Mesendoderm (in vitro differentiated cells): Measurements from ENCODE around the gene ANGPTL2.

Source experiments
- DNase-seq: peaks from one replicate; pipeline ENCODE4 v3.0.0; 2013
- H2AK5ac ChIP-seq: 2 replicates; pipeline ENCODE4 v1.6.1; 2013; ENCODE audit warnings: low read length, inconsistent platforms
- H2BK120ac ChIP-seq: 2 replicates; pipeline ENCODE4 v1.6.1; 2013; ENCODE audit warnings: low read depth, mild to moderate bottlenecking, low read length, moderate library complexity, mixed read lengths
- H2BK15ac ChIP-seq: replicated peaks from 2 replicates; pipeline ENCODE4 v1.6.1; 2013; ENCODE audit warnings: low read depth, mild to moderate bottlenecking, moderate library complexity
- H2BK5ac ChIP-seq: 2 replicates; pipeline ENCODE4 v1.6.1; 2013; ENCODE audit warnings: low read length, inconsistent platforms
- H3K18ac ChIP-seq: 2 replicates; pipeline ENCODE4 v1.6.1; 2013; ENCODE audit warnings: mild to moderate bottlenecking, low read length, mixed read lengths
- H3K23ac ChIP-seq: one replicate; pipeline ENCODE4 v1.6.1; 2013; ENCODE audit warnings: low read length
- H3K27ac ChIP-seq: 2 replicates; pipeline ENCODE4 v1.5.1; 2013; ENCODE audit warnings: low read depth, mild to moderate bottlenecking, inconsistent platforms, low read length, moderate library complexity
- H3K27me3 ChIP-seq: 2 replicates; pipeline ENCODE4 v1.6.1; 2013; ENCODE audit warnings: low read length, control low read depth, mild to moderate bottlenecking, inconsistent platforms; ENCODE audit not compliant: insufficient read depth, poor library complexity
- H3K36me3 ChIP-seq: 2 replicates; pipeline ENCODE4 v1.6.1; 2013; ENCODE audit warnings: low read length, inconsistent platforms; ENCODE audit not compliant: control insufficient read depth, insufficient read depth
- H3K4ac ChIP-seq: one replicate; pipeline ENCODE4 v1.6.1; 2013; ENCODE audit warnings: low read depth, mild to moderate bottlenecking, low read length, moderate library complexity
- H3K4me1 ChIP-seq: 2 replicates; pipeline ENCODE4 v1.6.1; 2013; ENCODE audit warnings: low read depth, low read length, inconsistent platforms; ENCODE audit not compliant: control insufficient read depth
- H3K4me2 ChIP-seq: 2 replicates; pipeline ENCODE4 v1.6.1; 2013; ENCODE audit warnings: low read length
- H3K4me3 ChIP-seq: 2 replicates; pipeline ENCODE4 v1.5.1; 2013; ENCODE audit warnings: mild to moderate bottlenecking, low read length
- H3K56ac ChIP-seq: one replicate; pipeline ENCODE4 v1.6.1; 2013; ENCODE audit warnings: low read length
- H3K79me1 ChIP-seq: 2 replicates; pipeline ENCODE4 v1.6.1; 2013; ENCODE audit warnings: low read length, inconsistent platforms
- H3K79me2 ChIP-seq: 2 replicates; pipeline ENCODE4 v1.6.1; 2013; ENCODE audit warnings: mild to moderate bottlenecking, low read length; ENCODE audit not compliant: control insufficient read depth, insufficient read depth
- H3K9ac ChIP-seq: 2 replicates; pipeline ENCODE4 v1.6.1; 2013; ENCODE audit warnings: low read length, inconsistent platforms
- H4K5ac ChIP-seq: one replicate; pipeline ENCODE4 v1.6.1; 2013; ENCODE audit warnings: low read length
- H4K8ac ChIP-seq: one replicate; pipeline ENCODE4 v1.6.1; 2013; ENCODE audit warnings: low read depth, mild to moderate bottlenecking, control low read depth, low read length, moderate library complexity
- whole genome bisulfite sequencing: extraction: QIAGEN DNeasy Blood & Tissue Kit; methylation state at CpG from one replicate; pipeline ENCODE4 v1.1.7; 2013; ENCODE audit warnings: low lambda C conversion rate, missing lambda C conversion rate; ENCODE audit not compliant: insufficient coverage; ENCODE audit errors: extremely low coverage; 5-methylcytosine and 5-hydroxymethylcytosine counted together

ANGPTL2 gene

DNA sequence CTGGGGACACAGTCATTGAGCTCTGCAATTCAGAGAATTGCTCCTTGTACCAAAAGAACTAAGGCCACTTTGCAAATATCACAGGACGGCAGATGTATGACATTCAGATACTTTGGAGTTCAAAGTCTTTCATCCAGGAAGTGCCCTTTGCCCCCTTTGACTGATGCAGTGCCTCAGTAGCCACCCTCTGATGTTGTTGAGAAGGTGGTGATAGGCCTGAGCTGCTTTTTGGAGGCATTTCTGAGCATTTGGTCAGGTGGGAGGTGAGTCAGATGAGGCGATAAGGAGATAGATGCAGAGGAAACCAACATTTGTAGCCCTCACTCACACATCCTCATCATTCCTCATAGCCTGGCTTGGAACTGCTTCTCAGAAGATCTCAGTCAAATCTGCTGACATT is 63.4 kb downstream of the ANGPTL2 start:
- Histone ChIP-seq H2BK5ac (no peak overlapping the region), H4K8ac (no peak overlapping the region), H4K5ac (no peak overlapping the region), H3K36me3 (no peaks in the 10 kb centered on the region), H3K23ac (no peak overlapping the region), H3K79me1 (no peaks in the 10 kb centered on the region), H3K27me3 (no peaks in the 10 kb centered on the region), H3K4me2 (no peak overlapping the region), H3K4me1 (no peaks in the 10 kb centered on the region), H3K4me3 (no peak overlapping the region), H3K79me2 (no peaks in the 10 kb centered on the region), H3K56ac (no peak overlapping the region), H2BK15ac (no peak overlapping the region), H3K27ac (no peak overlapping the region), H2AK5ac (no peak overlapping the region), H3K9ac (no peak overlapping the region), H3K18ac (no peak overlapping the region), H2BK120ac (no peak overlapping the region), H3K4ac (no peak overlapping the region)
- no peak for DNase-seq
- no CpG with 5 or more reads among the region's 2 CpGs for WGBS

- no peak overlapping the region for H3K23ac ChIP-seq
- no peaks in the 10 kb centered on the region for H3K27me3 ChIP-seq
- H4K5ac ChIP-seq: no peak overlapping the region
- no peak overlapping the region for H3K18ac ChIP-seq
- no peaks in the 10 kb centered on the region for H3K79me2 ChIP-seq
- H2BK15ac ChIP-seq: no peak overlapping the region
- no peak overlapping the region for H2AK5ac ChIP-seq
- H3K4me3 ChIP-seq: no peak overlapping the region
- H4K8ac ChIP-seq: no peak overlapping the region
- H3K4me2 ChIP-seq: no peak overlapping the region
- H2BK120ac ChIP-seq: no peak overlapping the region
- H3K79me1 ChIP-seq: no peaks in the 10 kb centered on the region
- H3K36me3 ChIP-seq: no peaks in the 10 kb centered on the region
- no peak overlapping the region for H3K27ac ChIP-seq
- no peak overlapping the region for H3K9ac ChIP-seq
- H3K4ac ChIP-seq: no peak overlapping the region
- H3K56ac ChIP-seq: no peak overlapping the region
- WGBS: no CpG with 5 or more reads among the region's 4 CpGs
- no peak overlapping the region for H2BK5ac ChIP-seq
- H3K4me1 ChIP-seq: no peaks in the 10 kb centered on the region
- no peak for DNase-seq
These were observed 63.8 kb downstream of the ANGPTL2 start for GRCh38 chr9:127058645-127059021.

GRCh38 chr9:127058011-127058644 is 64.3 kb downstream of the ANGPTL2 start:
- no peak overlapping the region for H3K4me2 ChIP-seq
- no peaks in the 10 kb centered on the region for H3K4me1 ChIP-seq
- no peaks in the 10 kb centered on the region for H3K79me1 ChIP-seq
- no peak overlapping the region for H2BK120ac ChIP-seq
- no peak overlapping the region for H2BK15ac ChIP-seq
- H3K9ac ChIP-seq: no peak overlapping the region
- H3K27me3 ChIP-seq: no peaks in the 10 kb centered on the region
- no peaks in the 10 kb centered on the region for H3K36me3 ChIP-seq
- H3K56ac ChIP-seq: no peak overlapping the region
- H3K23ac ChIP-seq: no peak overlapping the region
- H2BK5ac ChIP-seq: no peak overlapping the region
- DNase-seq: no peak
- no peak overlapping the region for H3K18ac ChIP-seq
- WGBS: no CpG with 5 or more reads among the region's 7 CpGs
- H3K4ac ChIP-seq: no peak overlapping the region
- no peak overlapping the region for H4K5ac ChIP-seq
- no peak overlapping the region for H4K8ac ChIP-seq
- H2AK5ac ChIP-seq: no peak overlapping the region
- H3K4me3 ChIP-seq: no peak overlapping the region
- H3K27ac ChIP-seq: no peak overlapping the region
- H3K79me2 ChIP-seq: no peaks in the 10 kb centered on the region

DNA sequence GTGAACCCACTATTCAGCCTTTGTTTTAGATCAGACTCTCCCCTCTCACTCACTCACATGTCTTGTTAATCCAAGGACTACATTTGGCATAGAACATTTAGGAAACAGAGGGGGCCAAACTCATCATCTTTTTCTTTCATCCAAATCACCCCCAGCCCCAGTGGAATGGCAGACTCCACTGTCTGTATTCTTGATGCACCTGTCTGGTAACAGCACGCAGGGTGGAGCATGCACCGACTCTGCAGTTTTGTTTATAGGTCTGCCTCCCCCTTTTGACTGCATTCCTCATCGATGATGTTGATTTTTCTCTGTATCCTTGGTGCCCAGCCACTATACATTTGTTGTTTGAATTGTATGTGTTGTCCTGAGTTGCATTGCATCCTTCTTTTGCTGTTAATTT is 66.0 kb downstream of the ANGPTL2 start:
- WGBS: no CpG with 5 or more reads among the region's 3 CpGs
- Histone ChIP-seq H2BK15ac (no peak overlapping the region), H3K27me3 (no peaks in the 10 kb centered on the region), H4K8ac (no peak overlapping the region), H3K9ac (no peak overlapping the region), H2BK5ac (no peak overlapping the region), H3K27ac (no peak overlapping the region), H2BK120ac (no peak overlapping the region), H2AK5ac (no peak overlapping the region), H4K5ac (no peak overlapping the region), H3K36me3 (no peaks in the 10 kb centered on the region), H3K4me1 (no peaks in the 10 kb centered on the region), H3K4me2 (no peak overlapping the region), H3K79me1 (no peaks in the 10 kb centered on the region), H3K4me3 (no peak overlapping the region), H3K4ac (no peak overlapping the region), H3K56ac (no peak overlapping the region), H3K23ac (no peak overlapping the region), H3K79me2 (no peaks in the 10 kb centered on the region), H3K18ac (no peak overlapping the region)
- DNase-seq: no peak

GRCh38 chr9:127055745-127056402 is 66.6 kb downstream of the ANGPTL2 start:
- Histone ChIP-seq H3K36me3 (no peaks in the 10 kb centered on the region), H3K18ac (no peak overlapping the region), H2BK15ac (no peak overlapping the region), H2BK5ac (no peak overlapping the region), H3K4me2 (no peak overlapping the region), H4K8ac (no peak overlapping the region), H2AK5ac (no peak overlapping the region), H2BK120ac (no peak overlapping the region), H3K27me3 (no peaks in the 10 kb centered on the region), H3K4me1 (no peaks in the 10 kb centered on the region), H3K27ac (no peak overlapping the region), H3K79me1 (no peaks in the 10 kb centered on the region), H3K23ac (no peak overlapping the region), H3K4me3 (no peak overlapping the region), H3K4ac (no peak overlapping the region), H3K56ac (no peak overlapping the region), H4K5ac (no peak overlapping the region), H3K79me2 (no peaks in the 10 kb centered on the region), H3K9ac (no peak overlapping the region)
- no peak for DNase-seq

DNA sequence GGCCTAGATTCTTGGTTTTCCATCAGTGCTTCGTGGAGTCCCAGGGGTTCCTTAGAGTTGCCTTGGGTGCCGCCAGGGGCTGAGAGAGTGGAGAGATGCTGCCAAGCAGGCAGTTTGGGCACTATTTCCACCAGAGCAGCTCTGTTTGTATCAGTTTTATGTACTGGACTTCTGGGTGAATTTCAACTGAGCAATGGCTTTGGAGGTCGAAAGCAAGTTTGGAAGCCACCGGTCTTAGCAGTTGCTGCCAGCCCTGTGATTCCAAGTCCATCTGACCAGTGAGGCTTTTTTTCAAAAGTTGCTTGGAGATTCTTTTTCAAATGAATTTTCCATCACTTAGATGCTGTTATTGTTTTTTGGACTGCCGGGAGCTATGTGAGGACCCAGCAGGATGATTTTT is 68.5 kb downstream of the ANGPTL2 start:
- H2AK5ac ChIP-seq: no peak overlapping the region
- H3K18ac ChIP-seq: no peak overlapping the region
- H3K36me3 ChIP-seq: no peaks in the 10 kb centered on the region
- H2BK15ac ChIP-seq: no peak overlapping the region
- no peak overlapping the region for H3K23ac ChIP-seq
- no peak overlapping the region for H3K56ac ChIP-seq
- H3K27me3 ChIP-seq: no peaks in the 10 kb centered on the region
- no peak overlapping the region for H3K9ac ChIP-seq
- WGBS: no CpG with 5 or more reads among the region's 5 CpGs
- no peaks in the 10 kb centered on the region for H3K79me1 ChIP-seq
- H4K8ac ChIP-seq: no peak overlapping the region
- no peak overlapping the region for H3K4me2 ChIP-seq
- no peak overlapping the region for H2BK120ac ChIP-seq
- no peak overlapping the region for H2BK5ac ChIP-seq
- no peaks in the 10 kb centered on the region for H3K4me1 ChIP-seq
- H3K79me2 ChIP-seq: no peaks in the 10 kb centered on the region
- H3K27ac ChIP-seq: no peak overlapping the region
- H4K5ac ChIP-seq: no peak overlapping the region
- no peak overlapping the region for H3K4ac ChIP-seq
- DNase-seq: no peak
- no peak overlapping the region for H3K4me3 ChIP-seq
